DLD1 (cell line): Measurements from ENCODE around the gene ZDHHC17.

ENCODE experiments used
- in situ Hi-C: cut with HindIII; loops from 2 replicates; pipeline ENCODE4 v1.10.0; 2017; ENCODE audit warnings: low sequenced_read_pairs

The ZDHHC17 gene

DNA sequence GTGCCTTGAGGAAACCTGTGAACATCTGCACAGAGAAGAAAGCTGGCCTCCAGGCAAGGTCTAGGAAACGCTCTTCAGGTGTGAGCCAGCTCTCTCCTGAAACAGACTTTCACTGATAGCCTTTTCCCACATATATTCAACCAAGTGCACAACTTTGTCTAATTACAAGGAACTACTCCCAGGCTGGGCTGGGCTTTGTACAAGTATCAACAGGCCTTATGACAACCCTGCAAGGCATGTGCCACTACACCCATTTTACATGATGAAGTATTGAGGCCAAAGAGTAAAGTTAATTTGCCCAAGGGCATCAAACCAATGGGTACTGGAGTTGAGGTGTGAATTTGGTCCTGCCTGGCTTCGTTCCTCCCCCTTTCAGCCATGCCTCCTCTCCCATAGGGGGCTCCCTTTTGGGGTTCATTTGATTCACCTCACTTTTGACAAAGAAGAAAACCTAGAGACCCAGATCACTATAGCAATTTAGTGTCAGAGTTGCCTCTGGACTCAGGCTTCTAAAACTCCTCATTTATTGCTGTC is 112.8 kb downstream of the ZDHHC17 start:
- in situ Hi-C loops = no loop called here

DNA sequence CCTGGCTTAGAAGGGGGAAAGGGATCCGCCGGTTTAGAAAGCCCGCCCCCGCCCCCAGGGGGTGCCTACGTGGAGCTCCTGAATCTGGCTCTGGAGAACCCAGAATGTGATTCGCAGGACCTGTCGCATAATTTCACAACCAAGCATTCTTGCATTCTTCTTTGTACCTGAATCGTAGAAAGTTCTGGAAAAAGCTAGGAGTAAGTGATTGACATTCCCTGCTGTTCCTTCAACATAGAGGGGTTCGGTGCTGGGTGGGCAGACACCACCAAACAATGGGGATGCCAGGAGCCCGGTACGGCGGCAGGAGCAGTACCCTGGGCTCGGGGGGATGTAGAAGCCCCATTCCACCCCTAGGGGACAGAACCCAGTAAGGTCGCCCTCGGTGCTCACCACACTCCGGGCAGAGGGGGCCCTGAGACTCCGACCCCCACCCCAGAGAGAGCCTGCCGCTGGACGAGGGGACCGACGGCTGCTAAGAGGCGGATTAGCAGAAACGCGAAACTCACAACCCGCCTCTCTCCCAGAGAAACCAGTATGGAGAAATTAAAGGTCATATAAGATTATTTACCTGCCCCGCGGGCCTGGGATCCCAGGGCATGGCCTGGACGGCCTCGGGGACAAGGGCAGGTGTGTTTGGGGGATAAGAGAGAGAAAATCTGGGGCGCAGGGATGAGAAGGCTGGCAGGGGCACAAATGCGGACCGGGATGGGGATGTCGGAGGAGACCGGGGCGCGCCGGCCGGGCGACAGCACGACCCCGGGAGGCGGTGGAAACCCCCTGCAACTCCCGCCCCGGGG is 114.4 kb downstream of the ZDHHC17 start:
- in situ Hi-C loops = no loop called here

DNA sequence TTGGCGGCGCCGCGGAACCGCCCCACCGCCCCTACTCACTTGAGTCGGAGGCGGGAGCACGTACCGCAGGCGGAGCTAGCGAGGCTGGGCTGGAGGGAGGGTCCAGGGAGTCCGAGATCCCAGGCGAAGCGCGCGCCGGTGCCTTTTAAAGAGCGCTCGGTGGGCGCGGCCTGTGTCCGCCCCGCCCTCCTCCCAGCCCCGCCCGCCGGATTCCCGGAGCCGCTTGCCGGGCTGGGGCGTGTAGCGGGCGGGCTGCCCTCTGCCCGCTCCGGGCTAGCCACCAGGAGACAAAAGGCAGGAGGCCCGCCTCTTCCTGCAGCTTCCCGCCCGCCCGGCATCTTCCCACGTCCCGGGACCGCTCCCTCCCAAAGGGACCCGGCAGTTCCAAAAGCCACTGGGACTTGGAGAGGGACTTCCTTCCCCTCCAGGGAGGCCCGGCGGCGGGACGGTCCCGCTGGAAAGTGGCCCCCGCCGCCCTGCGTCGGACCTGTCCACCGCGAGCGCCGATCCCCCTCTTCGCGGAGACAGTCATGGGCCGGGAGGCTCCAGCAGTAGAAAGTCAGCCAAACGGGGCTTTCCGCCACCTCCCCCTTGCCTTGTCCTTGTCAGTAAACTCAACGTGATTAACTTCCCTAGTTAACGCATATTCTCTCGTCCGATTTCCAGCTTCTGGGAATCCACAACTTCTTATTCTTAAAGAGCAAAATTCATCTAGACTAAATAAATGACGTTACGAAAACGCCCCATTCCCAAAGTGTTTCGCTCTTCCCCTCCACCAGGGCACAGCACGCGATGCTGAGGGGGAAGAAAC is 115.2 kb downstream of the ZDHHC17 start, which contains the start of gene CSRP2:
TSS of gene CSRP2 (minus strand) at position 121 of the 811 bp plus-strand sequence. CDS start 12,759 bp downstream, outside the sequence.
- in situ Hi-C loops = no loop called here

DNA sequence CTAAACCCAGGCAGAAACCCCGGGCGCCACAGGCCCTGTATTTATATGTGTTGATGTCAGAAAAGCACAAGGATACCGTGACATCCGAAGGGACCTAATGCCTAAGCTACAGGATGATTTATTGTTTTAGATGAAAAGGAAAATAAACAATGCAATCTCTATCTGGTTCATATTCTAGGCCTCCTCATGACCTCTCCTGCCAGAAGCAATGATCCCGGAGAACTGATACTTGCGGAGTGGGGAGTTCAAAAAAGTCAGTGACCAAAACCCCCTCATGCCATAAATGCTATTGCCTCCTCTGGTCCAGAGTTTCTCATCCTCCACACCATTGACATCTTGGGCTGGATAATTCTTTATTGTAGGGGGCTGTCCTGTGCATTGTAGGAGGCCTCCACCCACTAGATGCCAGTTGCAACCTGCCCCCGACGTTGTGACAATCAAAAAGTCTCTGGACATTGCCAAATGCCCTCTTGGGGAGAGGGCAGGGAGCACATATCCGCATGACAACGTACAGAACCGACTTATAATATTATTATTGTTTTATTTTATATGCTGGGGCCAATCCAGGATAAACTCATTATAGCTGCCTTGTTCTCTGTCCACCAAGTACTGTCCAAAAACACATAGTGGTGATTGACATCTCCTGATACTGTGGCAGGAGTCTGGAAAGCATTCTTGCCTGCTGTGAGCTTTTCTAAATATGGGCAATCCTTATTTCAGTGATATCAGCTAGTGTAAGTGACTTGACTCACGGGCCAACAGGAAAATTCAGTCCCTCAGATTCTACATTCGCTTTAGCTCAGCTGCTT is 116.0 kb downstream of the ZDHHC17 start:
- in situ Hi-C loops = no loop called here

DNA sequence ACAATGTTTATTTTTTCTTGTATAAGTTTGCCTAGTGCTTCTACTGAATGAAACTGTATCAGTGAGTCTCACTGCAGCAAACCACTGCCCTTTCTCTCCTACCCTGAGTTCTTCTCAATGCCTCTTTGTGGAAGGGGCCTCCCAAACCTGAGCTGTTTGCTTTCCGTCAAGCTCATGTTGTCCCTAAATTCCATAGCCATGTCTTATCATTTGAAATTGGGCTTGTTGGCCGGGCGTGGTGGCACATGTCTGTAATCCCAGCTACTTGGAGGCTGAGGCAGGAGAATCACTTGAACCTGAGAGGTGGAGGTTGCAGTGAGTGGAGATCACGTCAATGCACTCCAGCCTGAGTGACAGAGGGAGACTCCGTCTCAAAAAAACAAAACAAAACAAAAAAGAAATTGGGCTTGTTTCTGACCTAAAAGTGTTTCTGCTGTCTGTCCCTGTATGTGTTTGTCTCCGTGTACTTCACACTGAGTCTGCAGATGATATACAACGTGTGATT is 116.7 kb downstream of the ZDHHC17 start:
- in situ Hi-C loops = no loop called here

DNA sequence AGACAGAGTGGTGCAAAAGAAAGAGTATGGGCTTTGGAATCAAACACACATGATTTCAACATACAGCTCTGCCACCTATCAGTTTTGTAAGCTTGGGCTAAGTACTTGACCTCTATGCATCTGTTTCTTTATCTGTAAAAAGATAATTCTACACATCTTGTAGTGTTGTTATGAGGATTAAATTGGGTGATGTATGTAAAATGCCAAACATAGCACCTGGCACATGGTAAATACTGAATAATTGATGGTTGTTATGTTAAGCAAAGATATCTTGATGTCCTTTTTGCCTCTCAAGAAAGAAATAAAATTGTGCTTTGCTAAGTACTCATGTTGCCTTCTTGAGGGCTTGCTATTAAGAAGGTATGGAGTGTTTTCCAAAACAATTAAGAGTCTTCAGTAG is 117.2 kb downstream of the ZDHHC17 start:
- in situ Hi-C loops = no loop called here

DNA sequence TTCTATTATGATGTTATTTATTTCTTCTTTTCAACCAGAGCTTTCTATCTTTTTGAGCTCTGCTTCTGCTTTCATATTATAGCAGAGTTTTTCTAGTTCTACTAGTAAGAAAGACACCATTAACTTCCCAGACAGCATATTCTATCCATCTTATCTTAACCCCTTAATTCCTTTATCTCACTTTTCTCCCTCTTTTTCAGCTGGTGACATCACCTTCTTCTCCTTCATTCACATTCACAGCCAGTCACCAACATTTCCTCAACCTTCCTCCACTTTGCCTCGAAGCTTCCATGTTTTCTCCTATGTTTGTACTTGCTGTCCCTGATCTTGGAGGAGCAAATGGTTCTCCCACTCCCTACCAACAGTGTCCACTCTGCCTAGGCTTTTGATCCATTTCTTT is 118.5 kb downstream of the ZDHHC17 start:
- in situ Hi-C loops = no loop called here

DNA sequence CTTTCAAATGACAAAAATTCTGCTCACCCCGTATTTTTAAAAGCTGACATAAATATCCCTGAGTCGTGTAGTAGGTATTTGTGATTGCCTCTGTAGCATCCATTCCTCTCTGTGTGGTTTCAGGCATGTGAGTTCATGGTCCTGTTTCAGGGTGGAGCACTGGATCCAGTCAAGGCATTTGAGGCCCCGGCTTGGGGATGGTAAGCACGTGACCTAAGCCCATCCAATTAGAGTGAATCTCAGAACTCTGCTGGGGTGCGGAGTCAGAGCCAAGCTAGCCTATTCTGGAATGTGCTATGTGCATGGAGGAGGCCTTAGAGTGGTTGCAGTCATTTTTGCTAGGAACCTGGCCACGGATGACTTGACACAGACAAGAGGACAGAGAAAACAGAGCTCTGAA is 119.2 kb downstream of the ZDHHC17 start:
- in situ Hi-C loops = no loop called here

DNA sequence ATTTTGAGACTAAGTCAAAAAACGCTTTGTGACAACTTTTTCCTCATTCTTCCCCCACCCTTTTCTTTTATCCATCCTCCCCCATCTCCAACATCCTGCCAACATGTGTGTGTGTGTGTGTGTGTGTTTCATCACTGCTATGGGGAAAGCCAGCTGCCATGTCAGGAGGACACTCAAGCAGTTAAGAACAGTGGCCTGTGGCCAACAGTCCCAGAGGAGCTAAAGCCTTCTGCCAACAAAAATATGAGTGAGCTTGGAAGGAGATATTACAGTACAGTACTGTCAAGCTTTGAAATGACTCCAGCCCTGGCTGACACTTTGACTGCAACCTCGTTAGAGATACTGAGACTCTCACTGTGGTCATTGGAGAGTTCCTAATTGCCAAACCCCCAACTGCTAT is 119.9 kb downstream of the ZDHHC17 start:
- in situ Hi-C loops = no loop called here

DNA sequence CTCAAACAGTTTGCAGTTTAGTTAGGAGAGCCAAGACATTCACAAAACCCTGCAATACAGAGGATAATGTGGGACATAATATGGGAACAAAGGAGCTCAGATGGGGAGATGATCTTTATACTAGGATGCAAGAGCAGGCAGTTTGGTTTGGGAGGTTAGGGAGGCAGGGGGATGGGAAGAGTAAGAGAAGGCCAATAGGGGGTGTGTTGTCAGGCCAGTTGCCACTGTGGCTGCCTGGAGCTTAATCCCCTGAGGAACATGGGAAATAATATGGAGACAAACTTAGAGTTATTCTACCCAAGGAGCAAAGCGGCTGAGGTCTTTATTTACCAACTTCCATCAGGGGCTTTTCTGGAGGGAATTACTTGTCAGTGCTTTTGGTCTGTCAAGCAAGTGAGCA is 124.9 kb downstream of the ZDHHC17 start:
- in situ Hi-C loops = no loop called here

DNA sequence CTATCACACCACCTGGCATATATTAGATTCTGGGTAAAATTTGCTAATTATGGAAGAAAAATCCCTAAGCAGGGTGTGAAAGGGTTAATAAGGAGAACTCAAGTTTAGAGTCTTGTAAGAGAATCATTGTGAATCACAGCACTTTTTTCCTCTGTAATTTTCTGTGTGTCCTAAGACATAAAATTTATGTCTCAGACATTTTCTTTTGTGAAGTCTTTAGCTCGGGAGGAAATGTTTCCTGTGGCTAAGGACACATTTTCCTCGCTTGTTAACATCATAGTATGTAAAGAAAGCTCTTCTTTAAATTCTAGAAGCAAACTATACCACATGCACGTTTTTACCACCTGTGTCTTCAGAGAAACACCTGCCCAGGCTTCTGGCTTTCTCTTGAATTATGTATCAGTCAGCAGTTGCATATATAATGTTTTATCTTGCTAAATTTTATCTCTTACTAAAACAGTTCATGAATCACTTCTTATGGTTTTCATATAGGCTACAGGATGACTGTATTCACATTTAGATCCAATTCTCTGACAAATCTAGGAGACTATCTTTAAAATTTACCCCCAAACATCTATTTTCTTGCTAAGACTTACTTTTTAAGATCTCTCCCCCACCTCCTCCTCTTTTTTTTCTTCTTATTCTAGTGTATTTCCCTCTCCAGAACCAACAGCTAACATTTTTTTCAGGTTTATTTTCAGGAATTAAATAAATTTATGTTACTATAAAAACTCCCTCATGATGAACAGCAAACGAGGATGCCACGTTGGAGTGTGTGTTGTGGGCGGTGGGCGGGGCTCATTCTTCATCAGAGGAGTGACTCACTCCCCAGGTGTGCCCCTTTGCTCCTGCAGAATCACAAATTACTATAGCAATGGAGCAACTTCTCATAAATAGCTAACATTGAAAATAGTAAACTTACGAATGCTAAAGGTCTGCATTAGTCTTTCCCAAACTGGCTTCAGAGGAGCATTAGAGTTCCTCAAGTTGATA is 126.5 kb downstream of the ZDHHC17 start:
- in situ Hi-C loops = no loop called here

DNA sequence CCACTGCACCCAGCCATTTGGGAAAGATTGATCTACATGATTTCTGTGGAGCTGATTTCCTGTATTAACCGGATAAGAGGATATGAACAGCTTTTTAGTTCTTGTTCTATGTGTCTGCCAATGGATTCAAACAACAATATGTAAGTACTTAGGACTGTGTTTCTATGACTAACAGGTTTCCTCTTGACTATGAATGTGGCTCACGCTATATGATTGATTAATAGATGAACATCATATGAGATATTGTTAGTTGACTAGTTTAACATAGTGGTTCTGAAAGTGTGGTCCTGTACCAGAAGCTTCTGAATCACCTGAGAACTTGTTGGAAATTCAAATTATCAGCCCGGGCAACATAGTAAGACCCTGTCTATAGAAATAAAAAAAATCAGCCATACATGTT is 127.7 kb downstream of the ZDHHC17 start:
- in situ Hi-C loops = no loop called here

DNA sequence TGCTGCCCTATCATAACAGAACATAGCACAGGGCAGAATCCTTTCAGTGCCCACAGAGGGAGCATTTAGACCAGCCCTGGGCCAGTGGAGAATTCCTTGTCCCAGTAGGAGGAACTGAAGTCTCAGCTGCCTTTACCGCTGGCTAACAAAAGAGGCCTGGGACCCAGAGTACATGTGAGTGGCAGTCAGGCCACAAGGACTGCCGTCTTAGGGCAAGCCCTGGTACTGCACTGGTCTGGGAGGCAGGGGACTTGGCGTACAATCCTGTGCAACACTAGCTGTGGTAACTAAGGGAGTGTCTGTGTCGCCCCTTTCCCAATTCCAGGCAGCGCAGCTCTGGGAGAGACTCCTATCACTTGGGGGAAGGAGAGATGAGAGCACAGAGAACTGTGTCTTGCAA is 131.9 kb downstream of the ZDHHC17 start:
- in situ Hi-C loops = no loop called here

DNA sequence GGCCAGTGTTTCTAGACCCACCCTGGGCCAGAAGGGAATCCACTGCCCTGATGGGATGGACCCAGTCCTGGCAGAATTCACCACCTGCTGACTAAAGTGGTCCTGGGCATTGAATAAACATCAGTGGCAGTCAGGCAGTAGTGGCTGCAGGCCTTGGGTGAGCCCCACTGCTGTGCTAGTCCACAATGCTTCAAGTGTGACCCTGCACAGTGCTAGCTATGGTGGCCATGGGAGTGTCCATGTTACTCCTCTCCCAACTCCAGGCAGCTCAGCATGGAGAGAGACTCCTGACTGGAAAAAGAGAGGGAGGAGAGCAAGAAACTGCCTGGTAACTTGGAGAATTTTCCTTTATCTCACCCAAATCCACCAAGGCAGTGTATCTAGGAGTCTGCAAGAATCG is 132.4 kb downstream of the ZDHHC17 start:
- in situ Hi-C loops = no loop called here

DNA sequence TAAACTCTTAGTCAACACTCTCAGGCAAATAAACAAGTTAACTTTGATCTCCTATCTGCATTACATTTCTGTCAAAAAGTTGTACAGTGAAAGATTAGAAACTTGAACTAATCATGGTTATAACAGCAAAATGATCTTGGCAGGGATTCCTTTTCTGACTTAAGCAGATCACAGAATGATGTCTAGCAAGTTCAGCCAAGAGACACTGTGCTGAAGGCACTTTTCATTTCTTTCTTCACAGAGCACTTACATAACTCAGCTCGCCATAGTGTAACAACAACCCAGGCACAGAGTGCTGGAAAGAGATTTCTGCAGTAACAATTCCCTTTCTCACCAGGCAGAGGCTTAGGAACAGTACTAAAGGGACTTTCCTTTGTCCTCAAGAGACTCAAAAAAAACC is 134.5 kb downstream of the ZDHHC17 start:
- in situ Hi-C loops = no loop called here

DNA sequence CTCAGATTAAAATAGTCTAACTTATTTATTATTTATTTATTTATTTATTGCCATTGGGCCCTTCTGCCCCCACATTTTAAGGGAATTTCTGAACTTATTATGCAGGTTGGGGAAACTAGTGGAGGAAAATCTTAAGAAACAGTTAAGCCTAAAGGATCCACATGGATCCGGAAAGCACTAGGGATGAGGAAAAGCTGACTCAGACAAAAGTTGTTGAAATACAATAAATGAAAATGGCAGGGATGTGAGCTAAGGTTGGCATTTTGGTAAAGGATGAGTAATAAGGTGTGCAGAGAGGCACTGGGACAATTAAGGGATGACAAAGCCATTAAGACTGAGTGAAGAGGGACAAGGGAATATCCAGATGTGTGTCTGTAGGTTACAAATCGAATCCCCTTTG is 135.6 kb downstream of the ZDHHC17 start:
- in situ Hi-C loops = no loop called here

DNA sequence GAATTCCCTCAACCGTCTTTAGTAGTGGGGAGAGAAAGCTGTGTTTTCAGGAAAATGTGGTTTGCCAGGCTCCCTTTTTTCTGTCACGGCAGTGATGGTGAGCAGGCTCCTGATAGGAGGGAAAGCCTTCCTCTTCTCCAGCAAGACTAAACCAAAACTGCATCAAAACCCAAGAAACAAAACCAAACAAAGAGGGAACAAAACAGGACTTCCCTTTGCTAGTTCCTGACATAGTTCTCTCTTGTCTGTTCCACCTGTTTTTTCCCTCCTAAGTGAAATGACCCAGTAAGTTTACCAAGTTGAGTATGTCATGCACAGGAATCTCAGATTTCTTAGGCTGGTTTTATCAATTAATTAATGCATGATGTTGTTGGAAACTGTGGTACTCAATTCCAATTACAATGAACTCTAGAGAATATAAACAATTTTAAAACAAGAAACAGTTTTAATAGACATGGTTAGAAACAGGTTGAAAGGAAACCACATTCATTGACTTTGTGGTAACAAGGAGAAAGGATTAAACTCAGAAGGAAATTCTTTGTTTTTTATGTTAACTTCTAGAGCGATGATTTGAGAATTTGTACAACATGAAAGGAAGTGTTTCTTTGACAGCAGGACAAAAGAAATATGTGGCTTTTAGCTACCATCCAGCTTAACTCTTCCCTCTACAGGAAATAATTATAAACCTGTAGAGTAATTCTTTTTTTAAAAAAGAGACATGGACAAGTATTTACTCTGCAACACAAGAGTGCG is 137.9 kb downstream of the ZDHHC17 start:
- in situ Hi-C loops = no loop called here
